Ecto neural progenitor cell (in vitro differentiated cells): ENCODE data around the gene CCDC40.

Experiments used
- DNase-seq: peaks from one replicate; pipeline ENCODE4 v3.0.0-alpha.2; 2018; ENCODE audit warnings: low spot score

The CCDC40 gene

DNA sequence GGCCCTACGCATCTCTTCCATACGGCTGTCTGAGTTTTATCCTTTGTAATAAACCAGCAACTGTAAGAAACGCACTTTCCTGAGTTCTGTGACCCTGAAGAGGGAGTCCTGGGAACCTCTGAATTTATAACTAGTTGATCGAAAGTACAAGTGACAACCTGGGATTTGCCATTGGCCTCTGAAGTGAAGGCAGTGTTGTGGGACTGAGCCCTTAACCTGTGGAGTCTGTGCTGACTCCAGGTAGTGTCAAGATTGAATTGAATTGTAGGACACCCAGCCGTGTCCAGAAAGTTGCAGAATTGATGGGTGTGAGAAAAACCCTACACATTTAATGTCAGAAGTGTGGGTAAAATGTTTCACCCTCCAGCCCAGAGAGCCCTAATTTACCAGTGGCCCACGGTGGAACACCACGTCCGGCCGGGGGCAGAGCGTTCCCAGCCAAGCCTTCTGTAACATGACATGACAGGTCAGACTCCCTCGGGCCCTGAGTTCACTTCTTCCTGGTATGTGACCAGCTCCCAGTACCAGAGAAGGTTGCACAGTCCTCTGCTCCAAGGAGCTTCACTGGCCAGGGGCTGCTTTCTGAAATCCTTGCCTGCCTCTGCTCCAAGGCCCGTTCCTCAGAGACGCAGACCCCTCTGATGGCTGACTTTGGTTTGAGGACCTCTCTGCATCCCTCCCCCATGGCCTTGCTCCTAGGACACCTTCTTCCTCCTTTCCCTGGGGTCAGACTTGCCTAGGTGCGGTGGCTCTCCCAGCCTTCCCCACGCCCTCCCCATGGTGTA is 66.4 kb downstream of the CCDC40 start:
- DNase-seq = no peak

DNA sequence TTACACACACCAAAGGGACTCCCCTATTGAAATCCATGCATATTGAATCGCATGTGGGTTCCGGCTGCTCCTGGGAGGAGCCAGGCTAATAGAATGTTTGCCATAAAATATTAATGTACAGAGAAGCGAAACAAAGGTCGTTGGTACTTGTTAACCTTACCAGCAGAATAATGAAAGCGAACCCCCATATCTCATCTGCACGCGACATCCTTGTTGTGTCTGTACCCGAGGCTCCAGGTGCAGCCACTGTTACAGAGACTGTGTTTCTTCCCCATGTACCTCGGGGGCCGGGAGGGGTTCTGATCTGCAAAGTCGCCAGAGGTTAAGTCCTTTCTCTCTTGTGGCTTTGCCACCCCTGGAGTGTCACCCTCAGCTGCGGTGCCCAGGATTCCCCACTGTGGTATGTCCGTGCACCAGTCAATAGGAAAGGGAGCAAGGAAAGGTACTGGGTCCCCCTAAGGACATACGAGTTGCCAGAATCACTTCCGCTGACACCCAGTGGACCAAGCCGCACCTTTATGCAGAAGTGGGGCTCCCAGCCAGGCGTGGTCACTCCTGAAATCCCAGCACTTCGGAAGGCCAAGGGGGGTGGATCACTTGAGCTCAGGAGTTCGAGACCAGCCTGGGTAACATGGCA is 67.1 kb downstream of the CCDC40 start:
- no peak for DNase-seq

DNA sequence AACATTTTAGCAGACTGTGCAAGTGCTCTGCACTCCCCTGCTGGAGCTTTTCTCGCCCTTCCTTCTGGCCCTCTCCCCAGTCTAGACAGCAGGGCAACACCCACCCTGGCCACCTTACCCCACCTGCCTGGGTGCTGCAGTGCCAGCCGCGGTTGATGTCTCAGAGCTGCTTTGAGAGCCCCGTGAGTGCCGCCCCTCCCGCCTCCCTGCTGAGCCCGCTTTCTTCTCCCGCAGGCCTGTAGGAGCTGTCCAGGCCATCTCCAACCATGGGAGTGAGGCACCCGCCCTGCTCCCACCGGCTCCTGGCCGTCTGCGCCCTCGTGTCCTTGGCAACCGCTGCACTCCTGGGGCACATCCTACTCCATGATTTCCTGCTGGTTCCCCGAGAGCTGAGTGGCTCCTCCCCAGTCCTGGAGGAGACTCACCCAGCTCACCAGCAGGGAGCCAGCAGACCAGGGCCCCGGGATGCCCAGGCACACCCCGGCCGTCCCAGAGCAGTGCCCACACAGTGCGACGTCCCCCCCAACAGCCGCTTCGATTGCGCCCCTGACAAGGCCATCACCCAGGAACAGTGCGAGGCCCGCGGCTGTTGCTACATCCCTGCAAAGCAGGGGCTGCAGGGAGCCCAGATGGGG is 68.0 kb downstream of the CCDC40 start:
- no peak for DNase-seq

DNA sequence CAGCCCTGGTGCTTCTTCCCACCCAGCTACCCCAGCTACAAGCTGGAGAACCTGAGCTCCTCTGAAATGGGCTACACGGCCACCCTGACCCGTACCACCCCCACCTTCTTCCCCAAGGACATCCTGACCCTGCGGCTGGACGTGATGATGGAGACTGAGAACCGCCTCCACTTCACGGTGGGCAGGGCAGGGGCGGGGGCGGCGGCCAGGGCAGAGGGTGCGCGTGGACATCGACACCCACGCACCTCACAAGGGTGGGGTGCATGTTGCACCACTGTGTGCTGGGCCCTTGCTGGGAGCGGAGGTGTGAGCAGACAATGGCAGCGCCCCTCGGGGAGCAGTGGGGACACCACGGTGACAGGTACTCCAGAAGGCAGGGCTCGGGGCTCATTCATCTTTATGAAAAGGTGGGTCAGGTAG is 68.5 kb downstream of the CCDC40 start:
- no peak for DNase-seq

DNA sequence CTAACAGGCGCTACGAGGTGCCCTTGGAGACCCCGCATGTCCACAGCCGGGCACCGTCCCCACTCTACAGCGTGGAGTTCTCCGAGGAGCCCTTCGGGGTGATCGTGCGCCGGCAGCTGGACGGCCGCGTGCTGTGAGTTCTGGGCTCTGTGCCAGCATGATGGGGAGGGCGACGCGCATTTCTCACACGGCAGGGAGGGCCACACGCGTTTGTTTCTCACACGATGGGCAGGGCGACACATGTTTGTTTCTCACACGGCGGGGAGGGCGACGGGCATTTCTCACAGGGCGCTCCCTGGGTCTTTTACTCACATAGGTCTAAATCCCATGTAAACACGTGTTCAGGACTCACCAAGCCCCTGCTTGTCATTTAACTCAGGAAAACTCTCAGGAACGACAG is 69.3 kb downstream of the CCDC40 start:
- no peak for DNase-seq

DNA sequence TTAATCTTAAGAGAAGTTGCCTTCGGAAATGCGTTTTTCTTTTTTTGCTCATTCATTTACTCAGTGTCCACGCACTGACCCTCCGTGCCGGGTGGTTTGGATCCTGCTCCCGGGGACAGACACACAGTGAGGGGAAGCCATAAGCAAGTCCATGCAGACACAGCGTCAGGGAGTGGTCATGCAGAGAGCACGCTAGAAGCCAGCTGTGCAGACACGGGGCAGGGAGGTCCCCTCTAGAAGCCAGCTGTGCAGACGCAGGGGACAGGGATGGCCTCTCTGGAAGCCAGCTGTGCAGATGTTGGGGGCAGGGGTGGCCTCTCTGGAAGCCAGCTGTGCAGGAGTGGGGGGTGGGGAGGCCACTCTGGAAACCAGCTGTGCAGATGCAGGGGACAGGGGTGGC is 69.7 kb downstream of the CCDC40 start:
- DNase-seq = no peak

DNA sequence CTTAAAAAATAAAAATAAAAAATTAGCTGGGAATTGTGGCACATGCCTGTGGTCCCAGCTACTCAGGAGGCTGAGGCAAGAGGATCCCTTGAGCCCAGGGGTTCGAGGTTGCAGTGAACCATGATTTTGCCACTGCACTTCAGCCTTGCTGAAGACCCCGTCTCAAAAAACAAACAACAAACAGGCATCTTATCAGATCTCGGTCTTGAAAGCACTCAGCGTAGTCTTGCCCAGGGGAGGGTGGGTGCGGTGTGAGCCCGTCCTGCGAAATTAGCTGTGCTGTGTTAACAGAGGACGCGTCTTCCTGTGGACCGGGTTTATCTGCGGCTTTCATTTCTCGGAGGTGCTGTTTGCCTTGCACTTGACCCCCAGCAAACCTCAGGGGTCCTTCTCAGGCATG is 70.3 kb downstream of the CCDC40 start:
- DNase-seq = no peak

DNA sequence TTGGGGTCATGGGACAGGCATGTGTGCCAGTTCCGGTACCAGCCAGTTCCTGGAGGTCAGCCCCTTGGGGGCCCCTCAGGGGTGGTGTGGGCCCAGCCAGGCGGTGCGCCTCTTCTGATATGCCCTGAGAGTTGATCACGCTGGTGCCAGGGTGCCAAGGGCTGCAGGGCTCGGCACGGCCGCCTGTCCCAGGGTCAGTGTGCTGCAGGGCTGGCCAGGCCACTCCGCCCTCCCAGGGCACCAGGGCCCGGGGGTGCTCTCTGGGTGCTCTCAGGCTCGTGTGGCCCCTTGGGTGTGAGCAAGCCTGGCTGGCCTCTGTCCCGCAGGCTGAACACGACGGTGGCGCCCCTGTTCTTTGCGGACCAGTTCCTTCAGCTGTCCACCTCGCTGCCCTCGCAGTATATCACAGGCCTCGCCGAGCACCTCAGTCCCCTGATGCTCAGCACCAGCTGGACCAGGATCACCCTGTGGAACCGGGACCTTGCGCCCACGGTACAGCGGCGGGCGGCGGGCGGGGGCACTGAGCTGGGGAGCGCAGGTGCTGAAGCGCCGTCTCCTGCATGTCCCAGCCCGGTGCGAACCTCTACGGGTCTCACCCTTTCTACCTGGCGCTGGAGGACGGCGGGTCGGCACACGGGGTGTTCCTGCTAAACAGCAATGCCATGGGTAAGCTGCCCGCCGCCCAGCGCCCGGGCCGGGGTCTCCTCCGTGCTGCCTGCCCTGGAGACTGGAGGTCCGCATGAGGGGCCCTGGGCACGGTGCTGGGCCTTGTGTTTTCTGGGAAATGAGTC is 71.0 kb downstream of the CCDC40 start:
- no peak for DNase-seq

DNA sequence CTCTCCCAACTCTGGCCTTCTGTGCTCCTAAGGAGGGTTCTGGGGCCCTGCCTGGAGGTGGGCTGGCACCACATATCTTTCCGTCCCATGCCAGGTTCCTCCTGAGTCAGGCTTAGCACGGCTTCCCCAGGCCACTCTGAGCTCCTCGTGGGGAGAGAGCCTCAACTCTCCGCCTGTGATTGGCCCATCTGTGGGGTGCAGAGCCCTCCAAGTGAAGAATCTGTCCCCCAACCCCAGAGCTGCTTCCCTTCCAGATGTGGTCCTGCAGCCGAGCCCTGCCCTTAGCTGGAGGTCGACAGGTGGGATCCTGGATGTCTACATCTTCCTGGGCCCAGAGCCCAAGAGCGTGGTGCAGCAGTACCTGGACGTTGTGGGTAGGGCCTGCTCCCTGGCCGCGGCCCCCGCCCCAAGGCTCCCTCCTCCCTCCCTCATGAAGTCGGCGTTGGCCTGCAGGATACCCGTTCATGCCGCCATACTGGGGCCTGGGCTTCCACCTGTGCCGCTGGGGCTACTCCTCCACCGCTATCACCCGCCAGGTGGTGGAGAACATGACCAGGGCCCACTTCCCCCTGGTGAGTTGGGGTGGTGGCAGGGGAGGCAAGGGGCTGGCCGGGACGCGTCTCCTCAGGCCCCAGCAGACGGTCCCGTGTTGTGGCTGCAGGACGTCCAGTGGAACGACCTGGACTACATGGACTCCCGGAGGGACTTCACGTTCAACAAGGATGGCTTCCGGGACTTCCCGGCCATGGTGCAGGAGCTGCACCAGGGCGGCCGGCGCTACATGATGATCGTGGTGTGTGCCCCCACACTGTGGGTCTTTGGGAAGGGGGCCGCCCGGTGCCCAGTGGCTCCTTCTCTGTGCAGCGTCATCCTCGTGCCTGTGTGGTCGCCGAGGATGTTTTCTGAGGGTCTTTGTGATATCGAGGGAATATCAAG is 71.9 kb downstream of the CCDC40 start:
- DNase-seq = no peak

DNA sequence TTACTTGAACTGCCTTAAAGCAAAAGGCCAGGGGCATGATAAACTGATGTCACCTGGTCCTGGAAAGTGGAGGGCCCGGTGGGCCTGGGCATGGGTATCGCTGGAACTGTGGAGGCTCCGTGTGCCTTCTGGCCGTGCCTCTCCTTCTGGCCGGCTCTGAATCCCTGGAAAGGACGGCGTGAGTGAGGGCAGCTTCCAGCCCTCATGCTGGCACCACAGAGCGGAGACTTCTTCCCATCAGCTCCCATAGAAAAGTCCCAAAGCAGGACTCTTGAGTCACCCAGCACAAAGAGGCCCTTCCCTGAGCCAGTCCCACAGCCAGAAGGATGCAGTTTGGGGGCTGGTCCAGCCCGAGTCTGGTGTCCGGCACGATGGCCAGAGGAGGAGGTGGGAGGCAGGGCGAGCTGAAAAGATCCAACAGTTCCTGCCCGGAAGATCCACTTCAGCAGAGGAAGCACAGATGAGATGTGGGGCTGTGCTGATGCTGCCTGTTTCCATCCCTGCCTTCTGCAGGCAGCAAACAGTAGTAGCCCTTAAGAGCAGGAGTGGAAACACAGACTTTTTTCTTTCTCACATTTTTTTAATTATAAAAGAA is 72.7 kb downstream of the CCDC40 start:
- no peak for DNase-seq

DNA sequence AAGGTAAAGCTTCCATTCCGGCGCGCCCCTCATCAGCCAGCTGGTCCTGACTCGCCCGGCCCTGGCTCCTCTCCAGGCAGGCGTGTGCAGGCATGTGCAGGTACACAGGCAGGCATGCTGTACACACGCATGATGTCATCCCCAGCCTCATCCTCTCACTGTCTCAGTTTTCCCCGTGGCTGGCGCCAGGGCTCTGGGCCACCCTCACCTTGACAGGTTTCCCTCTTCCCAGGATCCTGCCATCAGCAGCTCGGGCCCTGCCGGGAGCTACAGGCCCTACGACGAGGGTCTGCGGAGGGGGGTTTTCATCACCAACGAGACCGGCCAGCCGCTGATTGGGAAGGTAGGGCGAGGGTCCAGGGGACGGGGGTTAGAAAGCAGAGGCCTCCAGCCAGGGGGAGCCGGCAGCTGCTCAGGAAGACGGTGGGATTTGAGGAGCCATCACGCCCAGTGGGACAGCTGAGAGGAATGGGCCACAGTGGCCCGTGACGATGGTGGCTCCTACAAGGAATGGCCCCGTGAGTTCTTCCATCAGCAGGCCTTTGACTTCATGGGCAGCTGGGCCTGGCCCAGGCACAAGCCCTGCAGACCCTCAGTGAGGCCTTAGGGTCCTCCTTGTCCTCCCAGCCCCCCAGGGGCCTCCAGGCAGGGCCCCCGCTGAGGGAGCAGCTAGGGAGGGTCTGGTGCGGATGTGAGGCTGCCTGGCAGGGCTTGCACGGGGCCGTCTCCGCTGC is 73.4 kb downstream of the CCDC40 start:
- DNase-seq = no peak

DNA sequence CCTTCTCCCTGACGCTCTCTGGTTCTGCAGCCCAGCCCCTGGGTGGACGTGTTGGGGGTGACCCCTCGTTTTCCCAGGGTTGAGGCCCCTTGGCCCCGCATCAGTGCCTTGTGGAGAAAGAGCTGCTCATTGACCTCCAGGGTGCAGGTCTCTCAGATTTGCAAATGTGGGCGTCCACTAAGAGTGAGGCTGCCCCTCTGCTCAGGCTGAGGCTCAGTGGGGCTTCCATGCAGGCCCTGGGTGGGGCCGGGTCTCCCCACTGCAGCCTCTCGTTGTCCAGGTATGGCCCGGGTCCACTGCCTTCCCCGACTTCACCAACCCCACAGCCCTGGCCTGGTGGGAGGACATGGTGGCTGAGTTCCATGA is 74.0 kb downstream of the CCDC40 start:
- DNase-seq = no peak

DNA sequence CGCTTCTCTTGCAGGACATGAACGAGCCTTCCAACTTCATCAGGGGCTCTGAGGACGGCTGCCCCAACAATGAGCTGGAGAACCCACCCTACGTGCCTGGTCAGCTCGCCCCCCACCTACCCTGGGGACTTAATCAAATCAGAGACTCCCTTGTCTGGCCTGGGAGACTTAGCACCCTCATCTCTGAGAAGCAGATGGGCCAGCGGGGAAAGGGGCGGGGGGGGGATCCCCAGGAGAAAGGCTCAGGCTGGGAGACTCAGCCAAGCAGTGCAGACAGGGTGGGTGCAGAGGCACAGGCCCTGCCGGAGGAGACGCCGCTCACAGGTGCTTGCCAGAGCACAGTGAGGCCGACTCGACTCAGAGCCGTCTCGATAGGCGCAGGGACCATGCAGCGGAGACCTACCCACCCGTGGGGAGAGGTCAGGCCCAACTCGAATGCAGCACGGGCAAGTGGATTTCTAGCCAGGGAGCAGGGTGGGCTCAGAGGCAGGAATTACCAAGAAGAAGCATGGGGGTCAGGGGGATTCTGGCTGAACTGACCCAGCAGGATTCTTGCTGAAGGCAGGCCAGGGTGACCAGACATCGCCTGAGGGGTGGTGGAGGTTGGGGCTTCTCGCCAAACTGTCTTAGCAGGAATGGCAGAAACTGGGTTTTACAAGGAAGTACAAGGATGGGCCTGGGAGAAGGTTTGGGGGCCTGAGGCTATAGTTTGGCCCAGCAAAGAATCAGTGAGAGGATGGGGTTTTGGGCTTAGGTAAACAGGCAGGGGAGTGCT is 74.7 kb downstream of the CCDC40 start:
- no peak for DNase-seq

DNA sequence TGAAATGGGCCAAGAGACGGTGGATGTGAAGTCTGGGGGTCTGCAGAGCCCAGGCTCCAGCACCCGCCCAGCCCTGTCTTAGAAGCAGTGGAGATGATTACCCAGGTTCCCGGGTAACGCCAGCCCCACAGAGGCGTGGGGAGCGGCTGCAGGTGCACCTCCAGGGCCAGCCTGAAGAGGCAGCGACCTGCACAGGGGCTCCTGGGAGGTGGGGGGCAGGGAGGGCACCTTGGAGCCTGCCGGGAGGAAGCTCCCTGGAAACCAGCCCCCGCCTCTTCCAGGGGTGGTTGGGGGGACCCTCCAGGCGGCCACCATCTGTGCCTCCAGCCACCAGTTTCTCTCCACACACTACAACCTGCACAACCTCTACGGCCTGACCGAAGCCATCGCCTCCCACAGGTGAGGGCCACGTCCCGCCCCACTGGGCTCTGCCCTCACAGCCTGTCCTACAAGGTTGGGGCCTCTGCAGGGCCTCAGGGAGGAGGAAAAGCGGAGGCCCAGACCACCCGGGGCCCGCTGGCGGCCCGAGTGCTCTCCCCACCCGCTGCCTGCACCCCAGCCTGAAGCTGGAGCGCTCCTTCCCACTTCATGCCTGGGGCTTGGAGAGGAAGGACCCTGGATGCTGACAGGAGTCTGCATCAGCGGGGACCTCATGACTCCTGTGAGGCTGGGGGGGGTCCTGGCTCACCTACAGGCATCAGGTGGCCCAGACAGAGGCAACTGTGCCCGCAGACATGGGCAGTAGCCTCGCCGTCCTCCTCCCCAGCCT is 75.4 kb downstream of the CCDC40 start:
- no peak for DNase-seq

DNA sequence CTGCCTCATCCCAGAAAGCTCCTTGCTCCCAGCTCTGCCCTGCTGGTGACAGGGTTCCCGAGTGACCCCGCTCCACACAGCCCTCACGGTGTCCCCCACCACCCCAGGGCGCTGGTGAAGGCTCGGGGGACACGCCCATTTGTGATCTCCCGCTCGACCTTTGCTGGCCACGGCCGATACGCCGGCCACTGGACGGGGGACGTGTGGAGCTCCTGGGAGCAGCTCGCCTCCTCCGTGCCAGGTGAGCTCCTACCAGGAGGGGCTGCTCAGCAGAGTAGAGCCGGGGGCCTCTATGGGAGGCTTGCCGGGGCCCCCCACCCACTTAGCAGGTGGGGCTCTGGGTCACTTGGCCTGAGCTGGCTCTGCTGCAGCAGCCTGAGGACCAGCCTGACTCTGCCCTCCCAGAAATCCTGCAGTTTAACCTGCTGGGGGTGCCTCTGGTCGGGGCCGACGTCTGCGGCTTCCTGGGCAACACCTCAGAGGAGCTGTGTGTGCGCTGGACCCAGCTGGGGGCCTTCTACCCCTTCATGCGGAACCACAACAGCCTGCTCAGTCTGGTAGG is 76.1 kb downstream of the CCDC40 start:
- no peak for DNase-seq

DNA sequence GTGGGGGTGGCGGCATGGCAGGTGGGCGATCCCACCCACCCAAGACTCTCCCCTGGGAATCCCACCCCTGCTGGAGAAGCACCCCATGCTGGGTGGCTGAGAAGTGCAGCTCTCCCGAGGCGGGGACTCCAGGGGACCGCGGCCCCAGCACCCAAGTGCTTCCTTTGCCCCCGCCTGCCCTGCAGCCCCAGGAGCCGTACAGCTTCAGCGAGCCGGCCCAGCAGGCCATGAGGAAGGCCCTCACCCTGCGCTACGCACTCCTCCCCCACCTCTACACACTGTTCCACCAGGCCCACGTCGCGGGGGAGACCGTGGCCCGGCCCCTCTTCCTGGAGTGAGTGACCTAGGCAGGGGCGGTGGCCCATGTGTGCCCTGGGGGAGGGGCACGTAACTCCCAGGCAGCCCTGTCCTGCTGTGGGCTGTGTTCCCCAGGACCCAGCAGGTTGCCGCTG is 76.6 kb downstream of the CCDC40 start:
- DNase-seq = no peak

DNA sequence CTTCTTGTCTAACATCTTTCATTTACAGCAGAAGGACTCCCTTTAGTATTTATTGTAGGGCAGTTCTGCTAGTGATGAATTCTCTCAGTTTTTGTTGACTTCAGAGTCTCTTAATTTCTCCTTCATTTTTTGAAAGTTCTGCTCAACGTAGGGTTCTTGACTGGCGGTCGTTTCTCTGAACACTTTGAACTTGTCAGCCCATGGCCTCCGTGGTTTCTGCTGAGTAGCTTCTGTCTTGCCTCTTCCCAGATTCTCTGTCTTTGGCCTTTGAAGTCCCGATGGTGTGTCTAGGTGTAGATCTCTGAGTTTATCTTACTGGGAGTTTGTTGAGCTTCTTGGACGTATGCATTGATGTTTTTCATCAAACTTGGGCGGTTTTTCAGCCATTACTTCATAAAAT is 78.3 kb downstream of the CCDC40 start:
- DNase-seq = no peak

DNA sequence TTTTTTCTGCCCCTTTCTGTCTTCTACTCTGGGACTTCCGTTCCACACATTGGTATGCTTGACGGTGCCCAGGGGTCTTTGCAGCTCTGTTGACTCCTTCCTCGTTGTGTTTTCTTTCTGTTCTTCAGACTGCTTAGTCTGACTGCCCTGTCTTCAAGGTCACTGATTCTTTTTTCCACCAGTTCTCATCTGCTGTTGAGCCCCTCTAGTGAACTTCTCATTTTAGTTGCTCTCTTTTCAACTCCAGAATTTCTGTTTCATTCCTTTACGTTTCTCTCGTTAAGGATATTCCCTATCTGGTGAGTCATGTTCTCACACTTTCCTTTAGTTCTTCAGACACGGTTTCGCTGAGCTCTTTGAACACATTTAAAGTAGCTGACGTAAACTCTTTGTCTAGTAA is 78.7 kb downstream of the CCDC40 start:
- no peak for DNase-seq
